HG03280 (cell line): ENCODE data around the gene TAPT1.
"Not testable (repeated sequence)": the region's sequence is repeated elsewhere in the genome, so short reads cannot be mapped to it uniquely, and the experiment has no call there.

Source experiments
- ATAC-seq: cut with Tn5 transposase; IDR thresholded peaks from one replicate; pipeline ENCODE4 v1.9.1; 2021; ENCODE audit warnings: mild to moderate bottlenecking, moderate library complexity; ENCODE audit not compliant: unreplicated experiment

Gene TAPT1

GRCh38 chr4:16217300-16218051 lies 8.8 kb downstream of the TAPT1 start:
- peak; percentile 81 for ATAC-seq

- no peak for ATAC-seq
These were observed 13.2 kb downstream of the TAPT1 start for GRCh38 chr4:16213121-16213520.

- ATAC-seq: no peak
These were observed 14.0 kb downstream of the TAPT1 start for GRCh38 chr4:16212138-16212782.

DNA sequence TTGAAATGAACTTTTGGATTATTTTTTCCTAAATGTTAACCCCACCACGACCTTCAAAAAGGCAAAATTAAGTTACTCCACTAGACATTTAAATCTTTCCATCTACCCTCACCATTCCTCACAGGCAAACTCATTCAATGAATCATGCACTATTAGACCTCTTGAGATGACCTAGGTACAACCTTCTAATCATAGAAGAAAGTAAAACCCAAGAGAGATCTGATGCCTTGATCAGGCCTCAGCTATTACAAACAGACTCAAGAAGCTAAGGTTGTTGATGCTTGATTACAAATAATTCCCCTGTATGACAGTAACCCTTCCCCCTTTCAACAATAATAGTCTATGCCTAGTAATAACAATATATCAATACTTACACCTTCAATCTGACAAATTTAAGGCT lies 18.9 kb downstream of the TAPT1 start:
- no peak for ATAC-seq

DNA sequence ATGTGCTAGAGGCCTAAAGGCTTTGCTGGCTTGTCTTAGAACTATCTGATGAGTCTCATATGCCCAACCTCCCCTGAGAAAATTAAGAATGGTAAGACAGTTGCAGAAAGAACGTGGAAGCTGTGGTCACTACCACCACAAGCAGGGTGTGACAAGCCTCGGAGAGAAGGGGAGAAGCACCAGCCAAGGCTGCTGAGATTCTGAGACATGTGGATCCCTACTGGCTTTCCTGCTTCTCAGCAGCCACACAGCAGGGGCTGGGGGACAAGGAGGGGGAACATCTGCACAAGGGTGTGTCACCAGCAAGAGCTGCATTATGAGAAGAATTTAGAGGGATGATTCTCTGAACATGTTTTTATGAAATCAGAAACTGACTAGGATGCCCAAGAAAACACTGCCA lies 19.4 kb downstream of the TAPT1 start:
- ATAC-seq: no peak

- ATAC-seq: no peak
These were observed 20.0 kb downstream of the TAPT1 start for GRCh38 chr4:16206301-16206700.

DNA sequence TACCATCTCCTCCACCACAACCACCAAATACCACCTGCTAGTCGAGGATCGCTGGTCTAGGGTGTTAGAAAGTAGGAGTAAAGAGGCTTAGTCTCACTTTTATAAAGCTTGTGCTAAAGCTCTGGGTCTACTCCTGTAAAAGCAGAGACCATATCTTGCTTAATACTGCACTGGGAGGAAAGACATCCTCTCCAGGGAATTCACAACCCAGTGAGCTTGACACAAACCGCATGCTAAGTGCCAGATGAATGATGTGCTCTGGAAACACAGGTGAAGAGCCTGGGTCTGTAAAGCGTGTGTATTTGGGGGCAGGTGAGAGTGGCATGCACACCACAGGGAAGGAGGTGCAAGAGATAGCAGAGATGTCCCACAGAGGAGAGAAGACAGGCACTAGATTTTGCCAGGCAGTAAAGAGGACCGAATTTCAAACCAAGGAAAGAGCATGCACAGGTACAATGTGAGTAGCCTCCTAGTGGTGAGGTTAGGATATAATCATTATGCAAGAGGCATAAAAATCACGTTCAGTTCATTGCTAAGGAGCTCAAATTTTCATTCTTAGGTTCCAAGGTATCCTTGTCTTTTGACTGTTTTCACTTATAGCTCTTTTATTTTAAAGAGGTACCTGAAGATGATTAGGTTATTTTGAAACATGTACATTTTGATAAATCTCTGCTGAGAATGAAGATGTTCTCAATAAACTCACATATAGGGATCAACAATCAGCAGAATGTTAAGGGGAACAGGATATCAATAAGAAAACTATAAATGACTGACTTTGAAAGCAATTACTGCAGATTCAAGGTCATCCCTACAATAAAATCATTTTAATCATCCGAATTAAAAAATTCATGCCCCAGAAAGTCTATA lies 20.7 kb downstream of the TAPT1 start:
- ATAC-seq: peak; percentile 93

- no peak for ATAC-seq
These were observed 21.8 kb downstream of the TAPT1 start for GRCh38 chr4:16204505-16204904.

DNA sequence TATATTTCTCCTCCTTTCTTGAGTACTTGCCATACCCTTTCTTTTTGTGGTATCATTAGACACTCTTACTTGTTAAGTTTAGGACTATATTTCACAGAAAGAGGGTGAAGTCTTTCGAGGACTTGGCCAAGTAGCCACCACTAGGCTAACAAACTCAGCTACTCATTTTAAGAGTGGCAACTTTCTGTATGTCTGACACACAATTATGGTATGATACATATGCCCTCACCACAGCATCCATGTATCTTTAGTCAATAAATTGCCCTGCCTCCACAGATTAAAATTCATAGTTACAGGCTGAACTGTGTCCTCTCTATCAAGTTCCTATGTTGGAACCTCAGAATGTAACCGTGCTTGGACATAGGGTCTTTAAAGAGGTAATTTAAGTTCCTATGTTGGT lies 23.2 kb downstream of the TAPT1 start:
- no peak for ATAC-seq

- ATAC-seq: no peak
These were observed 23.7 kb downstream of the TAPT1 start for GRCh38 chr4:16202598-16202997.

DNA sequence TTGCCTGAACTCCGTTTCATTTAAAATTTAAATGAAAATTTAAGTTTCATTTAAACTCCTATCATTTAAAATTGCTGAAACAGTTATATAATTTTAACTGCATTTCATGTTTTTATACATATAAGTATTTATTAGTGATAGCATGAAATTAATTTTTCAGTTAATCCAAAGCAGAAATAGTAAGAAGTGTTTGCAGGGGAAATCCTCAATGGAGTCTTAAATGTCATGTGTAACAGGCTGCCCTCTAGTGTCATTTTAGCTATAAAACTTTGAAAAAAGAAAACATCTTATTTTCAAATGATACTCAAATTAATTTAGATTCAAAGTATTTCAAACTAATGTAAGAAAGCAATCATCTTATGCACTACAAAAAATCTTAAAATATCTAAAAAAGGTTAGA lies 27.2 kb downstream of the TAPT1 start:
- ATAC-seq: no peak

GRCh38 chr4:16197876-16198665 lies 28.2 kb downstream of the TAPT1 start:
- no peak for ATAC-seq

DNA sequence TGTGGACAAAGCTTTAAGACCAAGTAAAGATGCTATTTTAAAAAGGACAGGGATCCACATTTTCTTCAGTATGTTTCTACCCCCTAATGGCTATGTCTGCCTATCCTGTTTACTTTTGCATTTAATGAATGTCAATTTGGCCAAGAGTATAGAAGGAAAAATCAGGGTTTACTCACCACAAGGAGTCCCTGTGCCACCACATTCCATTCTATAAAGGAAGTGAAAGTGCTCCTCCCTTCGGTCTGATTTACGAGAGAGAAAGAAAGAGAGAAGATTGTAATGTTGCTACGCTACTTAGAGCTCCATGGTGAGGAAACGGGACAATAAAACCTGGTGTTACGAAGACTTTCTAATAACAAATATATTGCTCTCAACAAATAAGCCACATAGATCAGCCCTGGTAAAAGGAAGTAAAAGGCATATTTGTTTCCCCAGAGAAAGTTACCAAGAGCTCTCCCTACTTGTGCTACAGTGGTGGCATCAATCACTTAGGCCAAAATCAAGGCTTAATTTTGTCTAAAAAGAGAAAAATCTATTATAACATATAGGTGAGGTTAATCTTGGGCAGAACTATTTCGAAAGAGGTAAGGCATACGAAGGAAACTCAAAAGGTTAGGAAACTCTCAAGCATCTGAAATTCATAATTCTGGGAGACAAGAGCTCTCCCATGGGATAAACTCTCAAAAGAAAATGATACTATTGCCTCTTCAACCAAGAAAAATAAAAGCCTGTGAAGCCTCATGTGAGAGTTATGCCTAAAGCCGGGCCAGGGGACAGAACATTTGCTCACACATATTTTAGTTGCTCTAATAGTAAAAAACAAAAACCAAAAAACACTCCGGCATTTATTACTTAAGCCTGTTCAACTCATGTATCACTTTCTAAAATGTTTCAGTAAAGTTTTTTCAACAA lies 29.5 kb downstream of the TAPT1 start:
- ATAC-seq: no peak

GRCh38 chr4:16195209-16195608 lies 31.1 kb downstream of the TAPT1 start:
- ATAC-seq: no peak

DNA sequence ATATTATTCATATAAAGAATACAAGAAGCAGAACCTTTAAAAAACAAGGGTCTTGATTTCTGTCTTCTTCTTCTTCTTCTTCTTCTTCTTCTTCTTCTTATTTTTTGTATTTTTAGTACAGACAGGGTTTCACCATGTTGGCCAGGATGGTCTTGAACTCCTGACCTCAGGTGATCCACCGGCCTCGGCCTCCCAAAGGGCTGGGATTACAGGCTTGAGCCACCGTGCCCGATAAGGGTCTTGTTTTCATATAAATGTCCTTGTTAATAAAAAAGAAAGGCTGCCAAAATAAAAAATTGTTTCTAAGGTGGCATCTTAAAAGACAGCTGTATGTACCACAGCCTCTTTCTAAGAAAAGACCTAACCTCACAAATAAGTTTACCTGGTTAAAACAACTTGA lies 31.5 kb downstream of the TAPT1 start:
- ATAC-seq: not testable (repeated sequence)

- ATAC-seq: no peak
These were observed 32.1 kb downstream of the TAPT1 start for GRCh38 chr4:16194214-16194613.

DNA sequence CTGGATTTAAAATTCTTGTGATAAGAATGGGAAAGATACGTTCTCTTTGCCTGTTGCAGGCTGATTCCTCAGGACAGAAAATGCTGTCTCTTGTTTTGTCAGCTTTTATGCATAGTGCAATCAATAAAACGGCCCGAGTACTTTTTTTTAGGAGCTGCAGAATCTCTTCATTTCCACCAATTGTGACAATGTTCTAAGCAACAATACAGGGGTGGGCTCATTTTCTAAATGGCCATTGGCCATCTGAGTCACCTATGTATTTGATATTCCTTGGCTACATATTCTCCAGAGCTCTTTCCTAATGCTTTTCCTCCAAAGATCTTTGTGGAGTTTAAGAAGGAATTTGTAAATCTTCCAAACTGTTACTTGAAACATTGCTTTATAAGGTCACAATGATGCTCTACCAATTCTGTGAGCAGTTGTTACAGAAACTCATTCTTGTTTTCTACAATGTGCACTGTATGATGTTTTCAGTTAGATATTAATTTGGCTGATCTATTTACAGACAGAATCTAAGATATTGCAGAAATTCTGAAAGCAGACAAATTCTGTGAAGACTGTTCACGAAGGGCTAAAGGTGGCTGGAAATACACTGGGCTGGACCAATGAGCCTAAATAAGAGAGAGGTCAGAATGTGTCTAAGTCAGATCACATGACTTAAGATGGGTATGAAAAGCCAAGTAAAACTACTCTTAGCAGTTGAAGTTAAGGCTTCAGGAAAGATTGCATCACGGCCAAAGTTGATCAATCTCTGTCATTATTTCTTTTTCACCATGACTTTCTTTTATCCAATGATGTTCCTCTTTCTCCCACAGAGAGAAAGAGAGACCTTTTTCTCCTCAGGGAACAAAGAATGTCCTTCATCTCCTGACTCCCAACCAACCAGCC lies 33.4 kb downstream of the TAPT1 start:
- no peak for ATAC-seq

- no peak for ATAC-seq
These were observed 34.2 kb downstream of the TAPT1 start for GRCh38 chr4:16192057-16192456.

DNA sequence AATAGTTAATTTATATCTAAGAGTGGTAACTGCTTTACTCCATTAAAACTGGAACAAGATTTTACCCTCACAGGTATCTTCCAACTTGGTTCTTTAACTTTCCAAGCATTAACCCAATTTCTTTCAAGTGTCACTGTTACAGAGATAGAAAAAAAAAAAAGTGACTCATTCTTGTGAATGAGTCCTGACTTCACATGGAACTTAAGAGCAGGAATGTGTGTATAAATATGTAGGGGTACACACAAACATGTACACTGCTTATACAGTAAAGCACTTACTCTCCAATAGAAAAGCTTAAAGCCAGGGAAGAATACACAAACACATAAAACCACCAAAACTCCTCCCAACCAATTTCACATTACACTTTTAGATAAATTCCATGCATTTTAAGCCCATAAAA lies 38.8 kb downstream of the TAPT1 start:
- no peak for ATAC-seq
